ENCODE results near the gene PTBP1. TPM values are rescaled to one million over a fixed set of nuclear protein-coding genes. Genes with fewer than 3 reads are reported as not detected.

PTBP1 gene
- total RNA-seq, 1 donor from 2014 or later = 417 TPM

DNA sequence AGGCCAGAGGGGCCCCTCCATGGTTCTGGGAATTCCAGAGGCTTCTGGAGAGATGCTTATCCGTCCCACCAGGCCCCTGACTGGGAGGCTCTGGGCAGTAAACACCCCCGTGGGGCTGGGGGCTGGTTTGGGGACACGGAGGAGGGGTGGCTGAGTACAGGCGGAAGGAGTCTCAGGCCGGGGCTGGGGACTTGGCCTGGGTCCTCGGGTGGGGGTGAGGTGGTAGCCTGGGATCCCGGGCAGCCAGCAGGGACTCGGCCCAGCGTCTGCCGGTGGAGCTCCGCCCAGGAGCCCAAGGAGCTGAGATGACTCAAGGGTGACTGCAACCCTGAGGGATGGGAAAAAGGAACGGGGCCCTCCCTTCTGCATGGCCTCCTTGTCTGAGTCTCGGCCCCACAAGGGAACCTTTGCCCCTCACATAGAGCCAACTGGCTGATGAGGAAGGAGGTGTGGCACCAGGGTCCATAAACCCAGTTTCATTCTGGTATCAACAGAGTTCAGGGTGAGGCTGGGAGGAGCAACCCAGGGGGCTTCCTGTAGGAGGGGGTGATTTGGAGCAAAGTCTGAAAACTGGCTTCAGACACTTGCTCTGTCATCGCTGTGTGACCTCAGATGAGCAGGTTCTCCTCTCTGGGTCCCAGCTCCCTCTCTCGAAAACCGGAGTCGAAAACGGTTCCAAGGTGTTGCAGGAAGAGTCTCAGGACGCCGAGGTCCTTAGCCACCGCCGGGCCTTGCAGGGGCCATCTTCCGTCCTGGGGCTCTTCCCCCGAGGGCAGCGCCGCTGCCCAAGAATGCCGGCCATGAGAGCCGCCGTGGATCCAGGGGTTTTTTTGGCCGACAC lies 45.5 kb upstream of the PTBP1 start:
- intact Hi-C loops (cut with micrococcal nuclease) = no loop called here
- Mint-ChIP-seq H3K9me3 (no peaks in the 10 kb centered on the region), H3K36me3 (ENCODE audit: low read depth) (no peaks in the 10 kb centered on the region), H3K27me3 (no peaks in the 10 kb centered on the region), H3K27ac (no peak overlapping the region), H3K4me1 (no peaks in the 10 kb centered on the region), H3K4me3 (no peak overlapping the region)
- DNase-seq = no peak
- TF ChIP-seq CTCF (IDR thresholded peaks at IDR 0.05) = no peak
- ChIA-PET POLR2A (no interaction called here), CTCF (no interaction called here)
- no peak for ATAC-seq (ENCODE audit: low read depth)

DNA sequence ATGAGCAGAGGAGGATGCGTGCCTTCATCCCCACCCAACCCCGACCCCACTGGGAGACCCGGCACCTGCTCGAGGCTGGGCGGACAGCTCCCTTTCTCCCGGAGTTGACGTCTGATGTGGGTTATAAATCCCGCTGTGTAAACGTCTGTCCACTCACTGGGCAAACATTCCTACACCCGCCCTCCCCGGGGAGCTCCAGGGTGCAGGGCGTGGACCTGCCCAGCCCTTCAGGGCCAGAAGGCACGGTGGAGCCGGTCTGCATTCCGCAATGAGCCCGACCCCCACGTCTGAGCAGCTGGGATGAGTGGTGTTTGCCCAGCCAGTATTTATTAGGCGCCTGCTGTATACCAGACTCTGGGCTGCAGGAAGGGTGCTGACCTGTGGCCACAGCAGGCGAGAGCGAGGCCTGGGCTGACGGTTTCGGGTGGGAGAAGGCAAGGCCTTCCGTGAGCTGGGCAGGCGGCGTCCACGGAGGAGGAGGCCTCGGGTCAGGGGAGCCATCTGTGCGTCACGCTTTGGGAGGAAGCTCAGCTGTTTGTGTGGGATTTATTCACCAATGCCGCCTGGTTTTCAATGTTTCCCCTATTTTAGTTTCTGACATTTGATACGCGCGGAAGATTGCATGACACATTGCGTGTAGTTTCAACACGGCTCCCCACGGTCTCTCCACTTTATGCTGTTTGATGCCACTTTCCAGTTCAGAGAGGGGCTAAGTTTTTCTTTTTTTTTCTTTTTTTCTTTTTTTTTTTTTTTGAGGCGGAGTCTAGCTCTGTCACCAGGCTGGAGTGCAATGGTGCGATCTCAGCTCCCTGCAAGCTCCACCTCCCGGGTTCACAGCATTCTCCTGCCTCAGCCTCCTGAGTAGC lies 44.4 kb upstream of the PTBP1 start:
- no peaks in the 10 kb centered on the region for H3K4me1 Mint-ChIP-seq
- CTCF ChIA-PET = no interaction called here

GRCh38 chr19:754530-754929 lies 42.7 kb upstream of the PTBP1 start:
- ChIA-PET CTCF (no interaction called here), POLR2A (no interaction called here)
- Mint-ChIP-seq H3K27me3 (no peaks in the 10 kb centered on the region), H3K4me1 (no peaks in the 10 kb centered on the region), H3K27ac (no peak overlapping the region), H3K9me3 (peaks cover 7% of the 10 kb centered on the region), H3K4me3 (no peak overlapping the region), H3K36me3 (ENCODE audit: low read depth) (no peaks in the 10 kb centered on the region)
- TF ChIP-seq CTCF (IDR thresholded peaks at IDR 0.05) = no peak
- intact Hi-C loops (cut with micrococcal nuclease) = no loop called here
- ATAC-seq (ENCODE audit: low read depth) (no peak), DNase-seq (no peak)

More for the DNA sequence above, 44.4 kb upstream of the PTBP1 start:
- no peak for DNase-seq
- H3K27ac Mint-ChIP-seq = no peak overlapping the region
- no peak for TF ChIP-seq CTCF (IDR thresholded peaks at IDR 0.05)
- H3K27me3 Mint-ChIP-seq = no peaks in the 10 kb centered on the region
- H3K4me3 Mint-ChIP-seq = no peak overlapping the region
- no peaks in the 10 kb centered on the region for H3K36me3 Mint-ChIP-seq (ENCODE audit: low read depth)
- no peak for ATAC-seq (ENCODE audit: low read depth)
- no peaks in the 10 kb centered on the region for H3K9me3 Mint-ChIP-seq
- intact Hi-C loops (cut with micrococcal nuclease) = no loop called here
- POLR2A ChIA-PET = no interaction called here

GRCh38 chr19:755063-755462 lies 42.2 kb upstream of the PTBP1 start:
- no peak overlapping the region for H3K27ac Mint-ChIP-seq
- CTCF ChIA-PET = no interaction called here

More at GRCh38 chr19:755063-755462, 42.2 kb upstream of the PTBP1 start:
- H3K9me3 Mint-ChIP-seq = peaks cover 10% of the 10 kb centered on the region
- TF ChIP-seq CTCF (IDR thresholded peaks at IDR 0.05) = no peak
- POLR2A ChIA-PET = no interaction called here
- H3K27me3 Mint-ChIP-seq = no peaks in the 10 kb centered on the region
- H3K36me3 Mint-ChIP-seq (ENCODE audit: low read depth) = no peaks in the 10 kb centered on the region
- H3K4me1 Mint-ChIP-seq = no peaks in the 10 kb centered on the region
- intact Hi-C loops (cut with micrococcal nuclease) = no loop called here
- ATAC-seq (ENCODE audit: low read depth) = no peak
- H3K4me3 Mint-ChIP-seq = no peak overlapping the region
- DNase-seq = no peak
